HG03103 (cell line): ENCODE data around the gene SPTBN4.
A peak's percentile ranks its signal among the peaks of the same experiment; 100 is the strongest.
"Not testable (repeated sequence)": the region's sequence is repeated elsewhere in the genome, so short reads cannot be mapped to it uniquely, and the experiment has no call there.

Source experiments
- ATAC-seq: cut with Tn5 transposase; IDR thresholded peaks from one replicate; pipeline ENCODE4 v1.9.1; 2021; ENCODE audit warnings: low read depth; ENCODE audit not compliant: unreplicated experiment

The SPTBN4 gene

DNA sequence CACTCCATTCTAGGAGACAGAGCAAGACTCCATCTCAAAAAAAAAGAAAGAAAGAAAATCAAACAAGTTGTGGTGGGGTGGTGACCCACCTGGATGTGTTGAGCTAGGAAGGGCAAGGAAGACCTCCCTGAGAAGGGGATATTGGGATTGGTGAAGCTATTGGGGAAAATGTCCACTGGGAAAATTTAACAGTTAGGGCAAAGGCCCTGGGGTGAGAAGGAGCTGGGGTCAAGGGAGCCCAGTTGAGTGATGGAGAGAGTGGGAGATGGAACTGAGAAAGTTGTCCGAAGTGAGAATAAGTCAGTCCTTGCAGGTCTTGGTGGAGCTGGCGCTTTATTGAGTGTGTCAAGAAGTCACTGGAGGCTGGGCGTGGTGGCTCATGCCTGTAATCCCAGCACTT lies 28.5 kb upstream of the SPTBN4 start:
- ATAC-seq: no peak

- no peak for ATAC-seq
Observed at GRCh38 chr19:40441719-40442253, 25.0 kb upstream of the SPTBN4 start.

DNA sequence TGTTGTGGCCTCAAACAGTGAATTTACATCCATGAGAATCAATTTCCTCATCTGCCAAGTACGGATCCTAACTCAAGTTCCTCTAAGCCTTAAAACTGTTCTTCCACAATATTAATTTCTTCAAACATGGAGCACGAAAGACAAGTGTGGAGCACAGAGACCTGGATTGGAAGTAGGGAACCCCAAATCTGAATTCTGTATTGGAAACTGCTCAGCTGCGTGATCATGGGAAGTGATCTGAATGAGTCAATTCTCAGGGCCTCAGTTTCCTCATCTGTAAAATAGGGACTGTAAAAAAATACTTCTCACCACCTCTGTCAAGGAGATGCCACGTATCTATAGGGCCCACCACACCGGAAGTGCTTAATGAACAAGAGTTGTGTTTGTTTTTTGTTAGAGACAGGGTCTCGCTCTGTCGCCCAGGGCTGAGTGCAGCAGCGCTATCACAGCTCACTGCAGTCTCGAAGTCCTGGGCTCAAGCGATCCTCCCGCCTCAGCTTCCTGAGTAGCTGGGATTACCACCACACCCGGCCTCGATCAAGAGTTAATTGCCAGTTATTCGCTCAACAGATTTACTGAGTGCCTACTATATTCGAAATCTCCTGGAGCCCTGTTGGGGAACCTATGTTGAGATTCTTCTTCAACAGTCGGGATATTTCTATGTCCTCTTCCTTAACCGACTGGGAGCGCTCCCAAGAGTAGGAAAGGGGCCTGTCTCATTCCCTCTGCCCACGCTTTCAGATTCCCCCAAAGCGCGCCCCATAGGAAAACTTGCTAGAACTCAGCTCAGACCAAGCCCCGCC lies 24.3 kb upstream of the SPTBN4 start:
- ATAC-seq: no peak

DNA sequence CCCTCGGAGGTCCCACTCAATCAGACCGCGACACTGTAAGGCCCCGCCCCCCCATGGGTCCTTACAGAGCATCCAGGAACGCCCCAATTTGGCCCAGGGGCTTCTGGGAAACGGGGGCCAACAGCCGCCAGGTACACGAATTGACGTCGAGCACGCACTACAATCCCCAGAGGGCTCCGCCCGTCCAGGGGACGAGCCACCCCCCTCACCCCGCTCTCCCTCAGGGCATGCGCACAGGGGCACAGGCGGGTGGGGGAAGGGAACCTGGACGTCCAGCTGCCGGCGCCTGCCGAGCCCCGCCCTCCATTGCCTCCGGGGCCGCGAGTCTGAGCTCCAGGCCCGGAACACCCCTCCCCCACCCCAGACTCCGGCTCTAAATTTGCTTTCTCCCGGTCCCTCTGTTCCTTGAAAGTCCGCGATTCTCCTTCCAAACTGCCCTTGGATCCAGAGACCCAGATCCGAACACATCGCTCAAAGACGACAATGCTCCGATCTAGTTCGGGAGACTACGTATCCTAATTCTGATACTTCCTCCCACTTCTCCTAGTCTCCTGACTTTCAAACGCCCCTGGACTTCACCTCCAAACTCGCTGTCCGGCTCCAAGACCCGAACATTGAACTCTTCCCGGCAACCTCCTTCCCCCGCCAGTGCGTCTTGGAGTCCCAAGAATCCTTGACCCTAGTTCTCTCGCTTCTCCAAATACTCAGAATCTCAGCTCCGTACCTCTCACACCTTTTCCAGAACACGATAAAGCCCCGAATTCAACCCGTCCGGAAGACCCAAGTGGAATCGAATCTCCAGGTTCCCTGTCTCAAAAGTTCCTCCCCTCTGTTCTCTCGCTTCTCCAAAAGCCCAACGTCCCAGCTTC lies 23.4 kb upstream of the SPTBN4 start:
- ATAC-seq: peak; percentile 57

- peak; percentile 44 for ATAC-seq
Observed at GRCh38 chr19:40444000-40444824, 22.6 kb upstream of the SPTBN4 start, which contains the start of gene SERTAD3. Gene SERTAD3, minus strand, starts transcription at chr19:40444335. Its CDS starts 2,255 bp downstream, at chr19:40442080.

DNA sequence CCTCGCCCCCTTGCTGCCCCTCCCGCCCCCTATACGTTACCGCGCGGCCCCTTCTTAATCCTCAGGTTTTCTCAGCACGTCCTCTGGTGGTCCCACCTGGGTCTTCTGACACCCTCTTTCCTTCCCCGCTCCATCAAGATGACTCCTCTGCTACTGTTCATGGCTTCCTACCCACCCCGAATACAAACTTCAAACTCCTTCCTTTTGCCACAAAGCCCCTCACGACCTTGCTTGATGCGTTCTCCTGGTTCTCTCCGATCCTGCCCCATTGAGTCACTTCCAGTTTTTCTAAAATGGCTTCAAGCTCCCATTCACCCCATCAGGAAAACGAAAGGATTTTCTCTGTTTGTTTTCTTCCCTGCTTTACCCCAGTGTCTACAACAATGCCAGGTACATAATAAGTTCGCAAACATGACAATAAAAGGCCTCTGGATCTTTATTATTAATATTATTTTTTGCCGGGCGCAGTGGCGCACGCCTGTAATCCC lies 21.9 kb upstream of the SPTBN4 start:
- no peak for ATAC-seq

DNA sequence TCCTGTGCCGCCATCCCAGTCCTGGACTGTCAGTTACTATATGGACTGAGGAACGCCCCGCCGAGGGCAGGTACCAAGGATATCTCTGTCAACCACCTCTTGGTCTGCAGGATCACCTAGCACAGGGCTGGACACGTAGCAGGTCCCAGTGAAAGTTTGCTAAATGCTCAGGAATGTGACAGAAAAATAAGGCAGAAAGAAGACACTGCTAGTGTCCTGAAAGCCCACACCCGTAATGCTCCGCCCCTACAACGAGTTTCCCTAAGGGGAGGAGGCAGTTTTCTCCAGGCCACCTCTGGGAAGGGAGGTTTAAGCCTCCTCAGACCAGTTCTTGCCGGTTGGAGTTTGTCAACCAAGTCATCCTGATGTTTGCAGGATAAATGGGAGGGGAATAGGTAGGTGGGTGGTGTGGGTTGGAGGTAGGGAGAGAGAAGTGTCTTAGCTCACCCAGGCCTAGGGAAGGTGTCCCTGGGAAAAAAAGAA lies 21.0 kb upstream of the SPTBN4 start:
- no peak for ATAC-seq

DNA sequence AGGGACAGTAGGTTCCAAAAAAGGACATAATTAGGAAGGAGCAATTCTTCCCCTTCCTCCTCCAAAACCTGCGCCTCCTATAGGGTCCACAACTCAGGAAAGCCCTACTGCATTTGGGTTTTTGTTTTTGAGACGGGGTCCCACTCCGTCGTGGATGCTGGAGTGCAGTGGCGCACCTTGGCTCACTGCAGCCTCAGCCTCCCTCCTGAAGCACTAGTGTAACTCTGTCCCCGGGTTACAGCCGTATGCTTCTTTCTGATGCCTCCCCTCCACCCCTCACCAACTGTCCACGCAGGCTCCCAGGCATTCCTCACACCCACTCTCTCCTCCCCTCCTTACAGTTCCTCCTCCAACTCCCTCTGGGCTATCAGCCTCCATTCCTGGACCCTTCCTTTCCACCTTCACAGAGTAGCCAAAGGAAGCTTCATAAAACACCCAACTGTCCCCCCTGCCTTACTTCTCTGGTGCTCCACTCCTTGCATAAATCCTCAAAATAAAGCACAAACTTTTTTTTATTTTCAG lies 20.5 kb upstream of the SPTBN4 start:
- no peak for ATAC-seq

- ATAC-seq: no peak
Observed at GRCh38 chr19:40449506-40449905, 17.3 kb upstream of the SPTBN4 start.

DNA sequence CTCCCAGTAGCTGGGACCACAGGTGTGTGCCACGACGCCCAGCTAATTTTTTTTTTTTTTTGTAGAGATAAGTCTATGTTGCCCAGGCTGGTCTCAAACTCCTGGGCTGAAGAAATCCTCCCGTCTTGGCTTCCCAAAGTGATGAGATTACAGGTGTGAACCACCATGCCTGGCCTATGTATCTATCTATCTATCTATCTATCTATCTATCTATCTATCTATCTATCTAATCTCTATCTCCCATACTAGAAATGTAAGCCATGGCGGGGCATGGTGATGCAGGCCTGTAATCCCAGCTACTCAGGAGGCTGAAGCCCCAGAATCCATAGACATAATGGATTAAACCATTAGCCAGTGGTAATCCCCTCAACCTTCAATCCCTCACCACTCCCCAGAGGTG lies 16.1 kb upstream of the SPTBN4 start:
- ATAC-seq: no peak

DNA sequence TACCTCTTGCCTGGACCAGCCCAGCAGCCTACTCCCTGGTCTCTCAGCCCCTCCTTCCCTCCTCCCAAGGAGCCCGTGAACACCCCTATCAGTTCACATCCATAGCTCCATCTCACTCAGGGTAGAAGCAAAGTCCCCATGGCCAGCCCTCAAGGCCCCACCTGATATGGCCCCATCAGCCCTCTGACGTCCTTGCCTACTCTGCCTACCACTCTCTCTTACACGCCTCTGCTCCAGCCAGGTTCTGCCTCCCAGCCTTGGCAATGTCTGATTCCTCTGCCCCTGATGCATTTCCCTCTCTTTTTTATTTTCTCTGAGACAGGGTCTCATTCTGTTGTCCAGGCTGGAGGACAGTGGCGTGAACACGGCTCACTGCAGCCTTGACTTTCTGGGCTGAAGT lies 14.8 kb upstream of the SPTBN4 start:
- ATAC-seq: no peak

GRCh38 chr19:40453151-40453735 lies 13.6 kb upstream of the SPTBN4 start:
- ATAC-seq: no peak

- ATAC-seq: not testable (repeated sequence)
Observed at GRCh38 chr19:40453943-40454342, 12.9 kb upstream of the SPTBN4 start.

DNA sequence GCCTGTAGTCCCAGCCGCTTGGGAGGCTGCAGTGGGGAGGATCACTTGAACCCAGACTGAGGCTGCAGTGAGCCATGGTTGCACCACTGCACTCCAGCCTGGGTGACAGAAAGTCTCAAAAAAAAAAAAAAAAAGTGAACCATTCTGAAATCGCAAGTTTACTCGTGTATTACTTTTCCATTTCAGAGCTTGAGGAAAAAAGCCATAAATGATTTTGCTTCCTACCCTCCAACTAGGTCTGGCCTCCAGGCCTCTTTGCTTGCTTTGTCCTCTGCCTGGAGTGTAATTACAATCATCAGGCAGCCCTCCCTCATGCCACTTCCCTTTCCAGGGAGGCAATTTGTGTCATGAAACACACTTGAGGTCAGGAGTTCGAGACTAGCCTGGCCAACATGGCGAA lies 9.8 kb upstream of the SPTBN4 start:
- ATAC-seq: no peak

DNA sequence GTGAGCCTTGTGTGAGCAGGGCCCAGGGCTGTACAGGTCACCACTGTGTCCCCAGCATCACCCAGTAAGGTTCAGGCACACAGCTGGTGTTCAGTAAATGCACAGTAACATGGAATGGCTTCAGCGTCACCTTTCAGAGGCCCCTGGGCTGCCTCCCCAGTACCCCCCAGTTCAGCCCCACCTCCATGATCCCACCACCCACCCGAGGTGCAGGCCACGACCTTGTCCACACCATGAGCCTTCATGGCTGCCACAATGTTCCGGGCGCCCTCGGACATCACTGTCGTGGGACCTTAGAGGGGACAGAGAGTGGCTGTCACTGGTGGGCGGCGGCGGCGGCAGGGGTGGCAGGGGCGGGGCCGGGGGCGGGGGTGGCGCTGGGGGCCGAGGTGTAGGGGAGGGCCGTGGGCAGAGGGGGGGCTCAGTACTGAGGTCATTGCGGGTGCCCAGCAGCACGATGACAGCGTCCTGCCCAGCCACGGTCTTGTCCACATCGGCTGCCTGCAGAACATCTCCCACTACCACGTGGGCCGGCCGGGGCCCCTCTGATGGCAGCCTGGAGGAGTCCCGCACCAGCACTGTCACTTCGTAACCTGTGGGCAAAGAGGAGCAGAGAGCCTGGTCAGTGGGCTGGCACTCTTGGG lies 8.7 kb upstream of the SPTBN4 start:
- ATAC-seq: no peak

GRCh38 chr19:40458597-40458974 lies 8.2 kb upstream of the SPTBN4 start:
- no peak for ATAC-seq

DNA sequence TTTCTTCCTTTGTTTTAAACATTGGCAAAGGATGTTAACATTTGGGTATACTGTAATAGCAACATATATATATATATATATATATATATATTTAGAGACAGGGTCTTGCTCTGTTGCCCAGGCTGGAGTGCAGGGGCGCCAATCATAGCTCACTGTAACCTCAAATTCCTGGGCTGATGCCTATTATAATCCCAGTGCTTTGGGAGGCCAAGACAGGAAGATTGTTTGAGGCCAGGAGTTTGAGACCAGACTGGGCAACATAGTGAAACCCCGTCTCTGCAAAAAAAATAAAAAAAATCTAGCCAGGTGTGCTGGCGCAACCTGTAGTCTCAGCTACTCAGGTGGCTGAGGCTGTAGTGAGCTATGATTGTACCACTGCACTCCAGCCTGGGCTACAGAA lies 6.6 kb upstream of the SPTBN4 start:
- no peak for ATAC-seq

GRCh38 chr19:40461669-40462221 lies 5.1 kb upstream of the SPTBN4 start:
- no peak for ATAC-seq

DNA sequence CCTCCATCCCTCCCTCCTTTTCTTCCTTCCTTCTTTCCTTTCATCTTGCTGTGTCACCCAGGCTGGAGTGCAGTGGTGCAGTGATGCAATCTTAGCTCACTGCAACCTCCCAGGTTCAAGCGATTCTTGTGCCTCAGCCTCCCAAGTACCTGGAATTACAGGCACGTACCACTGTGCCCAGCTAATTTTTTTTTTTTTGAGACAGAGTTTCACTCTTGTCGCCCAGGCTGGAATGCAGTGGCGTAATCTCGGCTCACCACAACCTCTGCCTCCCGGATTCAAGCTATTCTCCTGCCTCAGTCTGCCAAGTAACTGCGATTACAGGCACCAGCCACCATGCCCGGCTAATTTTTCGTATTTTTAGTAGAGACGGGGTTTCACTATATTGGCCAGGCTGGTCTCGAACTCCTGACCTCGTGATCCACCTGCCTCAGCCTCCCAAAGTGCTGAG lies 3.2 kb upstream of the SPTBN4 start:
- not testable (repeated sequence) for ATAC-seq
